ENCODE data around the gene RSKR. TPM values are rescaled to one million over a fixed set of nuclear protein-coding genes. Genes with fewer than 3 reads are reported as not detected.
A peak's percentile ranks its signal among the peaks of the same experiment; 100 is the strongest.

The RSKR gene
- total and polyA plus RNA-seq, 4 donors = 3.9 to 14.3 (median 8.8) TPM

DNA sequence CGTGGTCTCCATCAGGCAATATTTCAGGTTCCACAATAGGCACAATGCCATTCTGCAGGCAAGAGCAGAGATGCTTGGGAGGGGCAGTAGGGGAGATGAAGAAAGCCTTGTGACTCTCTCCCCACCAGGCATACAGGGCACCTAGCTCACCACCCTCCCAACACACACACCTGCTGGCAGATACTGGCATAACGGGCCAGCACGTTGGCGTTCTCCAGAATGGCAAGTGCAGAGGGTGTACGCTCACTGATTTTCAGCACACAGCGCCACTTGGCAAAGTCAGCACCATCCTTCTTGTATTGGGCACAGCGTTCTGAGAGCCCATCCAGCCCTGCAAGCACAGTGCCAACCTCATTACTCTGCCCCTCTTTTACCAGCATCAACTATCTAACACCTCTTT, 39.5 kb downstream of the RSKR start:
- Histone ChIP-seq H3K4me3 (no peak overlapping the region), H3K4me1 (ENCODE audit: control insufficient read depth in 5 of 5, insufficient read depth in 5 of 5, low read length in 5 of 5) (peaks cover 0 to 39% (median 0%) of the 10 kb centered on the region in 5 donors), H3K36me3 (ENCODE audit: control insufficient read depth in 4 of 4, insufficient read depth in 4 of 4, low read length in 4 of 4) (peaks cover 0 to 7% (median 3%) of the 10 kb centered on the region in 4 donors), H3K27ac (ENCODE audit: low read depth in 1 of 2, low read length in 1 of 2) (no peak overlapping the region), H3K27me3 (ENCODE audit: control insufficient read depth in 3 of 3, insufficient read depth in 3 of 3, low read length in 2 of 3) (no peaks in the 10 kb centered on the region), H3K9ac (ENCODE audit: insufficient read depth in 1 of 2, low read length in 2 of 2) (no peak overlapping the region), H3K9me3 (ENCODE audit: control insufficient read depth in 4 of 4, insufficient read depth in 3 of 4, low read length in 3 of 4) (no peaks in the 10 kb centered on the region)
- 94% methylated on average over 7 of the region's 7 CpGs for WGBS, 2 donors
- TF ChIP-seq, protein P1, sequence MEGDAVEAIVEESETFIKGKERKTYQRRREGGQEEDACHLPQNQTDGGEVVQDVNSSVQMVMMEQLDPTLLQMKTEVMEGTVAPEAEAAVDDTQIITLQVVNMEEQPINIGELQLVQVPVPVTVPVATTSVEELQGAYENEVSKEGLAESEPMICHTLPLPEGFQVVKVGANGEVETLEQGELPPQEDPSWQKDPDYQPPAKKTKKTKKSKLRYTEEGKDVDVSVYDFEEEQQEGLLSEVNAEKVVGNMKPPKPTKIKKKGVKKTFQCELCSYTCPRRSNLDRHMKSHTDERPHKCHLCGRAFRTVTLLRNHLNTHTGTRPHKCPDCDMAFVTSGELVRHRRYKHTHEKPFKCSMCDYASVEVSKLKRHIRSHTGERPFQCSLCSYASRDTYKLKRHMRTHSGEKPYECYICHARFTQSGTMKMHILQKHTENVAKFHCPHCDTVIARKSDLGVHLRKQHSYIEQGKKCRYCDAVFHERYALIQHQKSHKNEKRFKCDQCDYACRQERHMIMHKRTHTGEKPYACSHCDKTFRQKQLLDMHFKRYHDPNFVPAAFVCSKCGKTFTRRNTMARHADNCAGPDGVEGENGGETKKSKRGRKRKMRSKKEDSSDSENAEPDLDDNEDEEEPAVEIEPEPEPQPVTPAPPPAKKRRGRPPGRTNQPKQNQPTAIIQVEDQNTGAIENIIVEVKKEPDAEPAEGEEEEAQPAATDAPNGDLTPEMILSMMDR (IDR thresholded peaks at IDR 0.05; ENCODE audit: control extremely low read depth, extremely low read depth) = no peak
- DNase-seq = no peak
- no peak for ATAC-seq (ENCODE audit: insufficient read depth, low FRiP score)

DNA sequence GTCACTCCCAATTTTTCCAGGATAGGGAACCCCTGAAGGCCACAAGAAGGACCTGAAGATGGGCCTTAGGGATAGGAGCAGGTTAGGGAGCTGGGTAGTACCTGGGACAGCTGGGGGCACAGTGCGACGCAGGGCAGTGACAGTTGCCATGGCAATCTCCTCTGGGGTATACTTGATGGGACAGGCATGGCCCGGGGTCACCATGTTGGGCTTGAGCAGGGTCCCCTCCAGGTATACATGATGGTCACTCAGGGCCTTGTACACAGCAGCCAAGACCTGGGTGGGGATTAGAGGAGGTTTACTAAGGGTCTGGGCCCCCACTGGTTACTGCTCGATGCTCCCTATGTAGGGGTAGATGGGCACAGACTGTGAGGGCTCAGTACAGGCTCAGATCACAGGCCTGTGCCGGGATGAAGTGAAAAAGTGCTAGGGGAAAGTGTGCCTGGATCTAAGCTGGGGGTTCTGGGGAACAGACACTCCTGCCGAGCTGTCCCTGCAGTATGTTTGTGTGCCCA, 40.0 kb downstream of the RSKR start:
- H3K4me3 ChIP-seq = no peak overlapping the region
- H3K4me1 ChIP-seq (ENCODE audit: control insufficient read depth in 5 of 5, insufficient read depth in 5 of 5, low read length in 5 of 5) = peaks cover 0 to 39% (median 0%) of the 10 kb centered on the region in 5 donors
- H3K9ac ChIP-seq (ENCODE audit: insufficient read depth in 1 of 2, low read length in 2 of 2) = no peak overlapping the region
- 94 to 96% methylated on average over 6 of the region's 6 CpGs for WGBS, 2 donors
- DNase-seq = no peak
- ATAC-seq (ENCODE audit: insufficient read depth, low FRiP score) = no peak
- TF ChIP-seq, protein P1 (IDR thresholded peaks at IDR 0.05; ENCODE audit: control extremely low read depth, extremely low read depth) = no peak
- no peaks in the 10 kb centered on the region for H3K27me3 ChIP-seq (ENCODE audit: control insufficient read depth in 3 of 3, insufficient read depth in 3 of 3, low read length in 2 of 3)
- H3K36me3 ChIP-seq (ENCODE audit: control insufficient read depth in 4 of 4, insufficient read depth in 4 of 4, low read length in 4 of 4) = peaks cover 0 to 10% (median 3%) of the 10 kb centered on the region in 4 donors
- H3K9me3 ChIP-seq (ENCODE audit: control insufficient read depth in 4 of 4, insufficient read depth in 3 of 4, low read length in 3 of 4) = no peaks in the 10 kb centered on the region
- H3K27ac ChIP-seq (ENCODE audit: low read depth in 1 of 2, low read length in 1 of 2) = no peak overlapping the region

GRCh38 chr17:28573521-28573920, 40.5 kb downstream of the RSKR start:
- H3K27ac ChIP-seq (ENCODE audit: low read depth in 1 of 2, low read length in 1 of 2) = no peak overlapping the region
- no peaks in the 10 kb centered on the region for H3K9me3 ChIP-seq (ENCODE audit: control insufficient read depth in 4 of 4, insufficient read depth in 3 of 4, low read length in 3 of 4)
- no peaks in the 10 kb centered on the region for H3K27me3 ChIP-seq (ENCODE audit: control insufficient read depth in 3 of 3, insufficient read depth in 3 of 3, low read length in 2 of 3)
- no peak overlapping the region for H3K4me3 ChIP-seq
- no peak for DNase-seq
- TF ChIP-seq, protein P1 (IDR thresholded peaks at IDR 0.05; ENCODE audit: control extremely low read depth, extremely low read depth) = no peak
- peaks cover 0 to 39% (median 0%) of the 10 kb centered on the region in 5 donors for H3K4me1 ChIP-seq (ENCODE audit: control insufficient read depth in 5 of 5, insufficient read depth in 5 of 5, low read length in 5 of 5)
- H3K9ac ChIP-seq (ENCODE audit: insufficient read depth in 1 of 2, low read length in 2 of 2) = no peak overlapping the region
- peaks cover 0 to 10% (median 3%) of the 10 kb centered on the region in 4 donors for H3K36me3 ChIP-seq (ENCODE audit: control insufficient read depth in 4 of 4, insufficient read depth in 4 of 4, low read length in 4 of 4)
- WGBS, 2 donors = 97 to 98% methylated on average over 9 of the region's 9 CpGs
- ATAC-seq (ENCODE audit: insufficient read depth, low FRiP score) = no peak

DNA sequence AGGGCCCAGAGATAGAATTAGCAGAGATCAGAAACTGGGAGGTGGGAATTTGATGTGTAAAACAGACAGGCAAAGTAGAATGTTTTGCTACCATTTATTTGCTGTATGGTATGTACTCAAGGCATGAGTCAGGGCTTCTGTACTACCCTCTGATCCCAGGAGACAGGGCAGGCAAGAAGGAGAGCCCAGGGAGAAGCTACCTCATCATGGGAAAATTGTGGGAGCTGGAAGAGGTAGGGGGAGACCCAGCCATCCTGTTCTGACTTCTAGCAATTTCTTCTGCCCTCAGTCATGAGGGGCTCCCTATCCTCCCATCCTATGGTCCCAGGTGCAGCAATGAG, 41.0 kb downstream of the RSKR start:
- H3K4me3 ChIP-seq = no peak overlapping the region

More for the DNA sequence above, 41.0 kb downstream of the RSKR start:
- Histone ChIP-seq H3K27me3 (ENCODE audit: control insufficient read depth in 3 of 3, insufficient read depth in 3 of 3, low read length in 2 of 3) (no peaks in the 10 kb centered on the region), H3K4me1 (ENCODE audit: control insufficient read depth in 5 of 5, insufficient read depth in 5 of 5, low read length in 5 of 5) (peaks cover 0 to 39% (median 0%) of the 10 kb centered on the region in 5 donors), H3K9ac (ENCODE audit: insufficient read depth in 1 of 2, low read length in 2 of 2) (peak overlapping the region in 1 of 2 donors; percentile 13), H3K9me3 (ENCODE audit: control insufficient read depth in 4 of 4, insufficient read depth in 3 of 4, low read length in 3 of 4) (no peaks in the 10 kb centered on the region), H3K36me3 (ENCODE audit: control insufficient read depth in 4 of 4, insufficient read depth in 4 of 4, low read length in 4 of 4) (peaks cover 0 to 5% (median under 1%) of the 10 kb centered on the region in 4 donors), H3K27ac (ENCODE audit: low read depth in 1 of 2, low read length in 1 of 2) (no peak overlapping the region)
- TF ChIP-seq, protein P1 (IDR thresholded peaks at IDR 0.05; ENCODE audit: control extremely low read depth, extremely low read depth) = no peak
- DNase-seq = no peak
- no peak for ATAC-seq (ENCODE audit: insufficient read depth, low FRiP score)

Data from lung (tissue), 12 donors.